Measurements from ENCODE around the gene LCN10. TPM values are rescaled to one million over a fixed set of nuclear protein-coding genes. Genes with fewer than 3 reads are reported as not detected.

The LCN10 gene
- total and polyA plus RNA-seq, 9 of the 15 experiments (the other 6 are each of a cell fraction or from before 2014, with no cell fraction given), result 0.10 to 0.21 (median 0.14) TPM; not detected in 6

- H3K9me3 ChIP-seq (replicated peaks; ENCODE audit: control insufficient read depth, insufficient read depth, low read depth, low read length), result no peaks in the 10 kb centered on the region
- no peaks in the 10 kb centered on the region for H3K9me1 ChIP-seq (ENCODE audit: control insufficient read depth, insufficient read depth, low read length)
- WGBS (ENCODE audit: insufficient coverage, low coverage, missing lambda C conversion rate), result 65% methylated on average over 7 of the region's 7 CpGs
- H4K20me1 ChIP-seq (replicated peaks; ENCODE audit: control insufficient read depth, insufficient read depth, low read length), result no peaks in the 10 kb centered on the region
- no peak overlapping the region for H3K27ac ChIP-seq (ENCODE audit: extremely low read depth, low read depth, low read length)
- no peak for FAIRE-seq
- H3K4me3 ChIP-seq, result no peak overlapping the region
- in situ Hi-C loops (cut with MboI) (no loop called here), intact Hi-C loops (cut with micrococcal nuclease) (no loop called here)
- ATAC-seq, result no peak
- H3K36me3 ChIP-seq (ENCODE audit: control insufficient read depth, insufficient read depth, low read length), result peaks cover 4% of the 10 kb centered on the region; the same call in 1 of the 3 replicates
- no peaks in the 10 kb centered on the region for H3K27me3 ChIP-seq (ENCODE audit: control insufficient read depth in 2 of 2, insufficient read depth in 2 of 2, low read length in 2 of 2)
- no TSS peak for BruUV-seq (replicated peaks)
- no peak for DNase-seq (ENCODE audit: extremely low read depth in 1 of 4, low spot score in 3 of 4)
- no peak overlapping the region for H3K9ac ChIP-seq (ENCODE audit: insufficient read depth in 1 of 2, low read depth in 2 of 2, low read length in 2 of 2)
- H3K4me1 ChIP-seq (replicated peaks in 1 of 2; ENCODE audit: control insufficient read depth in 2 of 2, insufficient read depth in 2 of 2, low read length in 2 of 2), result peaks cover 17 to 64% of the 10 kb centered on the region in 2 experiments
- no peak for TF ChIP-seq THAP7 (CRISPR knock-in tag; IDR thresholded peaks at IDR 0.05)
- ChIA-PET POLR2A (no interaction called here), CTCF (ENCODE audit: low intra/inter-chr PET ratio) (no interaction called here)
- no peak overlapping the region for H3K4me2 ChIP-seq (ENCODE audit: insufficient read depth, low read length)
- no peak overlapping the region for H2AFZ ChIP-seq (ENCODE audit: low read depth, low read length)
- peaks cover 12% of the 10 kb centered on the region for H3K79me2 ChIP-seq (ENCODE audit: control insufficient read depth, insufficient read depth, low read length)
These were observed 32.2 kb downstream of the LCN10 start for GRCh38 chr9:136710543-136710942.

GRCh38 chr9:136709454-136710109 lies 33.2 kb downstream of the LCN10 start:
- DNase-seq (ENCODE audit: extremely low read depth in 1 of 4, low spot score in 3 of 4) (no peak), FAIRE-seq (no peak), ATAC-seq (no peak)
- 82% methylated on average over 21 of the region's 24 CpGs for WGBS (ENCODE audit: insufficient coverage, low coverage, missing lambda C conversion rate)
- H3K79me2 ChIP-seq (ENCODE audit: control insufficient read depth, insufficient read depth, low read length), result peaks cover 12% of the 10 kb centered on the region
- no peaks in the 10 kb centered on the region for H3K9me3 ChIP-seq (replicated peaks; ENCODE audit: control insufficient read depth, insufficient read depth, low read depth, low read length)
- ChIA-PET CTCF (ENCODE audit: low intra/inter-chr PET ratio) (no interaction called here), POLR2A (no interaction called here)
- intact Hi-C loops (cut with micrococcal nuclease), result no loop called here
- no peak overlapping the region for H3K4me2 ChIP-seq (ENCODE audit: insufficient read depth, low read length)
- BruUV-seq (replicated peaks), result no TSS peak
- TF ChIP-seq MEF2D (tag; conservative IDR thresholded peaks at IDR 0.05; ENCODE audit: low read depth), result no peak
- peak; percentile 22; the same call in 1 of the 2 replicates for TF ChIP-seq ZBTB7A (IDR thresholded peaks at IDR 0.05; ENCODE audit: borderline replicate concordance, control insufficient read depth, low read depth, low read length)
- H2AFZ ChIP-seq (ENCODE audit: low read depth, low read length), result no peak overlapping the region
- H3K4me1 ChIP-seq (replicated peaks in 1 of 2; ENCODE audit: control insufficient read depth in 2 of 2, insufficient read depth in 2 of 2, low read length in 2 of 2), result peaks cover 20 to 57% of the 10 kb centered on the region in 2 experiments
- H3K36me3 ChIP-seq (ENCODE audit: control insufficient read depth, insufficient read depth, low read length), result peaks cover 3% of the 10 kb centered on the region; the same call in 1 of the 3 replicates
- H3K9me1 ChIP-seq (ENCODE audit: control insufficient read depth, insufficient read depth, low read length), result no peaks in the 10 kb centered on the region
- in situ Hi-C loops (cut with MboI), result no loop called here
- H3K27me3 ChIP-seq (ENCODE audit: control insufficient read depth in 2 of 2, insufficient read depth in 2 of 2, low read length in 2 of 2), result no peaks in the 10 kb centered on the region
- peak overlapping the region in 1 of 2 experiments; percentile 48; a peak in 1 of 4 replicates for H3K9ac ChIP-seq (ENCODE audit: insufficient read depth in 1 of 2, low read depth in 2 of 2, low read length in 2 of 2)
- H3K4me3 ChIP-seq, result no peak overlapping the region
- no peak overlapping the region for H3K27ac ChIP-seq (ENCODE audit: extremely low read depth, low read depth, low read length)
- H4K20me1 ChIP-seq (replicated peaks; ENCODE audit: control insufficient read depth, insufficient read depth, low read length), result no peaks in the 10 kb centered on the region
